ENCODE results near the gene VPS29. TPM values are rescaled to one million over a fixed set of nuclear protein-coding genes. Genes with fewer than 3 reads are reported as not detected.

VPS29 gene
- total and polyA plus RNA-seq, 8 donors = 7.8 to 192 (median 152) TPM

DNA sequence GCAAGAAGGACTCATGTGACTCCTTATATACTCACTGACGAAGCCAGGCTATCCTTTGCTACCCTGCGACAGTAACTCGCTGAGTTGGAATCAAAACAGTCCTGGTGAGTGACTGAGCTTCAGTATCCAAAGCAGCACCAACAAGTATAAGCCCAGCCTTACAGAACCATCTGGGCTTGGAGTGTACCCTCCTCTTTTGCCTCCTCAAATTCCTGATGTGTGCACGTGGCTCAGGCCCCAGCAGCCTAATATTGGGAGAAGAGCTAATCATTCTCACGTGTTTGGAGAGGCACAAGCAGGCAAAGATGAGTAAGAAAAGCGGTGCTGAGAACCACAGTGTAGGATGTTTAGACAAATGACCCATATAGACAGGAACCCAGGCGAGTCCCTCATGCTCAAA lies 46.8 kb upstream of the VPS29 start:
- no peak for DNase-seq
- TF ChIP-seq POLR2AphosphoS5 (IDR thresholded peaks at IDR 0.05) (no peak), POLR2A (IDR thresholded peaks at IDR 0.05) (no peak), CTCF (IDR thresholded peaks at IDR 0.05) (no peak), EP300 (IDR thresholded peaks at IDR 0.05) (no peak)
- Histone ChIP-seq H3K9me3 (no peaks in the 10 kb centered on the region), H3K27ac (peak overlapping the region in 1 of 5 donors; percentile 21), H3K27me3 (no peaks in the 10 kb centered on the region), H3K36me3 (peaks cover 3 to 40% (median 25%) of the 10 kb centered on the region in 4 donors), H3K4me3 (no peak overlapping the region), H3K4me1 (peaks cover 12 to 87% (median 53%) of the 10 kb centered on the region in 4 donors)
- intact Hi-C loops (cut with DNase I; ENCODE audit: low total_unique reads) = no loop called here
- WGBS, 5 donors = 74 to 87% (median 82%) methylated on average over 7 of the region's 7 CpGs

DNA sequence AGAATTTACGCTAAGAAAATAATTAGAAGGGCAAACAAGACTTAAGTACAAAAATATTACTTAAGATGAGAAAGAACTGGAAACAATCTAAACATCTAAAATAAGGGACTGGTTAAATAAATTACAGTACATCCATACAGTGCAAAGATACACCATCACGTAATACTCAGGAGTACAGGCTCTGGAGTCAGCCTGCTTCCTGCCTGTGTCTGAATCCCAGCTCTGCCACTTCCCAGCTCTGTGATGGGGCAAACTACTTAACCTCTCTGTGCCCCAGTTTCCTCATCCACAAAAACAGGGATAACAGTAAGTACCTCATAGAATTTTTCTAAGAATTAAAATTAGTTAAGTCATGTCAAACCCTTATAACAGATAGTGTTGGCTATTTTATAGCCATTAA lies 45.2 kb upstream of the VPS29 start:
- no peak overlapping the region for H3K4me3 ChIP-seq
- 54 to 73% (median 66%) methylated on average over 2 of the region's 2 CpGs for WGBS, 5 donors
- peaks cover 3 to 44% (median 25%) of the 10 kb centered on the region in 4 donors for H3K36me3 ChIP-seq
- H3K4me1 ChIP-seq = peaks cover 27 to 95% (median 61%) of the 10 kb centered on the region in 4 donors
- DNase-seq = no peak
- H3K27me3 ChIP-seq = no peaks in the 10 kb centered on the region
- no peak for TF ChIP-seq POLR2A (IDR thresholded peaks at IDR 0.05)
- TF ChIP-seq POLR2AphosphoS5 (IDR thresholded peaks at IDR 0.05) = no peak
- no peak for TF ChIP-seq CTCF (IDR thresholded peaks at IDR 0.05)
- no peak for TF ChIP-seq EP300 (IDR thresholded peaks at IDR 0.05)
- peak overlapping the region in 1 of 5 donors; percentile 37 for H3K27ac ChIP-seq
- intact Hi-C loops (cut with DNase I; ENCODE audit: low total_unique reads) = no loop called here
- no peaks in the 10 kb centered on the region for H3K9me3 ChIP-seq

DNA sequence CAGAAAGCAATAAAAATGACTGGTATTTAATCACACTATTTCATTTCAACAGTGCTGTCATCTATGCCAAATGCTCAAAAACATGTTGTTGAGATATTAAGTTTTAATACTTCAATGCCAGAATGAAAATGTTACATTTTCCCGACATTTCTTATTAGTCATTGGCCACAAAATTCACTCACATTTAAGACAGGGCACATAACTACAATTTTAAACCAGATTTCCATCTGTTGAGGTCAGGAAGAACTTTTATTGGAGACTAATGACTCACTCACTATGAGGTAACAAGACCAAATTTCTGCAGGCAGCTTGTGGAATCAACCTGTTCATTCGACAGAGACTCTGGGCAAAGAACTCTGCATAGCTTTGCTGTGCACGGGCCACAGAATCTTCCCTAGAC lies 44.4 kb upstream of the VPS29 start:
- DNase-seq = no peak
- no peaks in the 10 kb centered on the region for H3K27me3 ChIP-seq
- peak overlapping the region in 3 of 5 donors; percentile 37 to 77 (median 46) for H3K27ac ChIP-seq
- H3K9me3 ChIP-seq = no peaks in the 10 kb centered on the region
- peaks cover 27 to 93% (median 59%) of the 10 kb centered on the region in 4 donors for H3K4me1 ChIP-seq
- no peak overlapping the region for H3K4me3 ChIP-seq
- intact Hi-C loops (cut with DNase I; ENCODE audit: low total_unique reads) = no loop called here
- WGBS, 5 donors = 67 to 87% (median 77%) methylated on average over 3 of the region's 3 CpGs
- TF ChIP-seq POLR2A (IDR thresholded peaks at IDR 0.05) (no peak), POLR2AphosphoS5 (IDR thresholded peaks at IDR 0.05) (no peak), CTCF (IDR thresholded peaks at IDR 0.05) (no peak), EP300 (IDR thresholded peaks at IDR 0.05) (no peak)
- peaks cover 3 to 40% (median 23%) of the 10 kb centered on the region in 4 donors for H3K36me3 ChIP-seq

DNA sequence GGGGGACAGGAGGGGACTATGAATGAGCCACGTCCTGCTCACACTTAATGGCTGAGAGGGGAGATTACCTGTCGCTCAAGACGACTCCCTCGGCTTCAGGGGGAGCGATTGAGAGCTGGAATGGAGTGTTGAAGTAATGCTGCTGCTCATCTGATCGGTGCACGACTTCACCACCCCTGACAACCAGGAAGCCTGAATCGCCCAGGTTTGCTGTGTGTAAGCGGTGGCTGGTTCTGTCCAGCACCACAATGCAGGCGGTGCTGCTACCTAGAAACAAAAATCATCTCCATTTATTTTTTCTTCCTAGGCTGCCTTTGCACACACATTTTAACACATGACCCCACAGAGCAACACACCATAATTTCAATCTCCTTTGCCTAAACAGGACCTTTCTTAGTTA lies 43.9 kb upstream of the VPS29 start:
- DNase-seq = no peak
- H3K27ac ChIP-seq = peak overlapping the region in 4 of 5 donors; percentile 10 to 77 (median 42)
- intact Hi-C loops (cut with DNase I; ENCODE audit: low total_unique reads) = no loop called here
- peaks cover 3 to 34% (median 17%) of the 10 kb centered on the region in 4 donors for H3K36me3 ChIP-seq
- no peak for TF ChIP-seq POLR2A (IDR thresholded peaks at IDR 0.05)
- TF ChIP-seq CTCF (IDR thresholded peaks at IDR 0.05) = no peak
- no peak for TF ChIP-seq POLR2AphosphoS5 (IDR thresholded peaks at IDR 0.05)
- TF ChIP-seq EP300 (IDR thresholded peaks at IDR 0.05) = no peak
- no peaks in the 10 kb centered on the region for H3K9me3 ChIP-seq
- no peaks in the 10 kb centered on the region for H3K27me3 ChIP-seq
- H3K4me1 ChIP-seq = peaks cover 27 to 88% (median 56%) of the 10 kb centered on the region in 4 donors
- H3K4me3 ChIP-seq = no peak overlapping the region
- 87 to 95% (median 91%) methylated on average over 10 of the region's 10 CpGs for WGBS, 5 donors

All from stomach (tissue), 9 donors.